GM10847 (cell line): ENCODE measurements around the gene PURB.

ENCODE experiments used
- POLR2A ChIP-seq: IDR thresholded peaks from 2 replicates; pipeline ENCODE4 v1.6.1; 2011; ENCODE audit not compliant: insufficient read length; ENCODE audit errors: extremely low read depth

The PURB gene

GRCh38 chr7:44885394-44886317 is at the start of gene PURB:
PURB (minus strand) TSS chr7:44885530; CDS start chr7:44885348, 182 bp downstream.
- peak; percentile 79 for TF ChIP-seq POLR2A

- TF ChIP-seq POLR2A = no peak
Observed at GRCh38 chr7:44935016-44935415, 49.7 kb upstream of the PURB start.

- no peak for TF ChIP-seq POLR2A
Observed at GRCh38 chr7:44930921-44931320, 45.6 kb upstream of the PURB start.

DNA sequence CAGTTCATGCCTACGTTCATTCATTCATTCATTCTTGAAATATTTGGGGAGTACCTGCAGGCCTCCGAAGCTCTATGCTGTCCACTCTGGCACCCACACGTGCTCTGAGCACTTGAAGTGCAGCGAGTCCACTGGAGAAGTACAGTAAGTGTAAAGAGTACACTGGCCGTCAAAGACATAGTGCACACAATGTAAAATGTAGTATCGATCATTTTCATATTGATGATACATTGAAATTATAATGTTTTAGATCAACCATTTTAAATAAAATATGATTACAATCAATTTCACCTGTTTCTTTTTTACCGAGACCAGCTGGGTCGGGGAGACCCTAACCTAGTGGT is 37.0 kb upstream of the PURB start:
- TF ChIP-seq POLR2A = no peak

DNA sequence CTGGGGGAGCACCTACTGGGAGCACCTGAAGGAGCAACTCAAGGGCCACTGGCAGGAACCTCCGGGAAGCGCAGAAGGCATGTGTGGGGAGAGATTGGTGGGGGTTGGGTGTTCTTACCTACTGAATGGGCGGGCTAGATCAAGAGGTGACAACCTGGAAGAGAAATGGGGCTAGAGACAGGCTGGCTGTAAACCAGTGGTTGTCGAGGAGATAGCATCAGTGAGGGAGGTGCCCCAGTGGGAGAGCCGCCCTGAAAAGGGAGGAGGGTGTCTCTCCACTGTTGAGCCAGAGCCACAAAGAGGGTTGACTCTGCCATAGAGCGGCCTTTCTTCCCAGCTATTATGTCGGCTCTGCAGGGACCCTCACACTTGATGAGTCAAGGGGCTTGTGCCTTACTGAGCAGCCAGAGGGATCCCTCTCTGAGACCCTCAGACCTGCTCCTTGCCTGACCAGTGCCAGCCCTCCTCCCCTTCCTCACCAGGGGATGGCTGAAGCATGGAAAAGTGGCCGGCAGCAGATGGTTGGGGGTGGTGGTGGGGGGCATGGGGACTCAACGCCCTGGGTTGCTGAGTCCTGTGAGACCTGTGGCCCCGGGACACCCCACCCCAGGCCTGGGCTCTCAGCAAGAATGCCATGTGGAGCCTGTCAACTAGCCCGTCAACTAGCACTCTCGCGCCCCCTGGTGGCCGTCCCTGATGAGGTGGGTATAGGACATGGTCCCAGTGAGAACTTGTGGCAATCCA is 36.4 kb upstream of the PURB start:
- no peak for TF ChIP-seq POLR2A

GRCh38 chr7:44920119-44920518 is 34.8 kb upstream of the PURB start:
- no peak for TF ChIP-seq POLR2A

- no peak for TF ChIP-seq POLR2A
Observed at GRCh38 chr7:44918029-44918428, 32.7 kb upstream of the PURB start.

DNA sequence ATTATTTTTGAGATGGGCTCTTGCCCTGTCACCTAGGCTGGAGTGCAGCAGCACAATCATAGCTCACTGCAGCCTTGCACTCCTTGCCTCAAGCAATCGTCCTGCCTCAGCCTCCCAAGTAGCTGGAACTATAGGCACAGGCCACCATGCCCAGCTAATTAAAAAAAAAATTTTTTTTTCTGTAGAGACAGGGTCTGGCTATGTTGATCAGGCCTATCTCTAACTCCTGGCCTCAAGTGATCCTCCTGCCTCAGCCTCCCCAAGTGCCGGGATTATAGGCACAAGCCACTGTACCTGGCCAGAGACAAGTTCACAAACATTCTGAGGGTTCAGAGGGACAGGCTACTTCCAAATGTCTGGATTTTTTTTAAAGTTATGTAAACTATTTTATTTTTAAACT is 32.1 kb upstream of the PURB start:
- no peak for TF ChIP-seq POLR2A

DNA sequence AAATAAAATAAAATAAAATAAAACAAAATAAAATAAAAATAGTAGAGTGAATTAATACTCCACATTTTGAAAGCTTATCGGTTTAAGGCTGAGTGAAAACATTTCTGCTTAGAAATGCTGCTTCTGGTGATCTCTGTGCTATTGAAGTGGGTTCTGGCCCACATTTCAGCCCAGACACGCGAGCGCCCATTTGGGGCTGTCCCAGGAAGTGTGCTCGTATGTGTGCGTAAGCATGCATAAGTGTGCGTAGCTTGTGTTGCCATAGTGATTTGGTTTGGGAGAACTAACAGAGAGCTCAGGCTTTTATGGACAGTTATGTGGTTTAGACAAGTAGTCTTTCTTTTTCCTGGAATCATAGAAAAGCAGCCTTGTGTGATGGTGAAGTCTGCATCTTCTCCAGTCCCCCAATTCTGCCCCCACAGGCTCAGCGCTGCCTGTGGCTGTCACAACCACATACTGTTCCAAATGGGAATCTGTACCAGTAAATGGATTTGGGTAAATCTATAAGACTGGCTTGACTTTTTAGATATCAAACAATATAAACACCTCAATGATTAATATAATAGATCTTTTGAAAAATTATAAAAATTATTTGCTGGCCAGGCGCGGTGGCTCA is 29.8 kb upstream of the PURB start:
- TF ChIP-seq POLR2A = no peak

DNA sequence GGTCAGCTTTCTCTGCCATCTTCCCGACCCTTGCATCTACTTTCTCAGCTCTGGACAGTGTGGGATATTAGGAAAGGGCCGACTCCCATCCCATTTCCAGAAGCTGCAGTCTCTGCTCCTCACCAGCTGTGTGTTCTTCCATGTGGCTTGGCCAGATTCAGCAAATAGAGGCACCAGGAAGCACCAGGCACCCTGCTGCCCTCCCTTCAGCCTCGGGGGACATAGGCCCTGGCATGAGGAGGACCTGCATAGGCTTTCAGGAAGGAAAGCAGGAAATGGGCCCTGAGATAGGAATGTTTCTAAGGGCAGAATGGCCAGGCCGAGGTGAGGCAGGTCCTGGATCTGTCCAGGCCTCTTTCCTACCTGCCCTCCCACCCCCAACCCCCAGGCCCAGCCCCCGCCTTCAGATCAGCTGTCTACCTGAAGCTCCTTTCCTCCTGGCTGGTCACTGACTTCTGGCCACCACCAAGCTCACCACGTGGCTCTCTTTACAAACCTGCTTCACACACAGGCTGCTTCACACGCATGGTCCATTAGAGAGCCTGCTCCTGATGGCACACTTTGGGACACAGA is 27.5 kb upstream of the PURB start:
- no peak for TF ChIP-seq POLR2A

DNA sequence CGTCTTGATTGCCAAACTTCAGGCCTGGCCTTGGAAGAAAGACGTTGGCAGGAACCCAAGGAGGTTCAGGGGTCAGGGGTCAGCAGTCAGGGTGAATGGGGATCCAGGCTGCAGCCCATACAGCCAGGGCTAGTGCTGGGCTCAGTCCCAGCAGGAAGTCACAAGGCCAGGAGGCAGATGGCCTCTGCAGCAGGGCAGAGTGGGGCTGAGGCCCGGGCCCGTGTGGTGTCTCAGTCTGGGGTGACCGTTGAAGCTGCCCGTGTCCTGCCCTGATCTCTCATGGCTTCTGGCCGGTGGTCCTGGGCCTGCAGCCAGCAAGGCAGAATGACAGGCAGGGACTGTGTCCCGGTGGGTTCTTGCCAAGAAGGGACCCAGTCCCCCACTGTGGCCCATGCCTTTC is 26.6 kb upstream of the PURB start:
- TF ChIP-seq POLR2A = no peak

DNA sequence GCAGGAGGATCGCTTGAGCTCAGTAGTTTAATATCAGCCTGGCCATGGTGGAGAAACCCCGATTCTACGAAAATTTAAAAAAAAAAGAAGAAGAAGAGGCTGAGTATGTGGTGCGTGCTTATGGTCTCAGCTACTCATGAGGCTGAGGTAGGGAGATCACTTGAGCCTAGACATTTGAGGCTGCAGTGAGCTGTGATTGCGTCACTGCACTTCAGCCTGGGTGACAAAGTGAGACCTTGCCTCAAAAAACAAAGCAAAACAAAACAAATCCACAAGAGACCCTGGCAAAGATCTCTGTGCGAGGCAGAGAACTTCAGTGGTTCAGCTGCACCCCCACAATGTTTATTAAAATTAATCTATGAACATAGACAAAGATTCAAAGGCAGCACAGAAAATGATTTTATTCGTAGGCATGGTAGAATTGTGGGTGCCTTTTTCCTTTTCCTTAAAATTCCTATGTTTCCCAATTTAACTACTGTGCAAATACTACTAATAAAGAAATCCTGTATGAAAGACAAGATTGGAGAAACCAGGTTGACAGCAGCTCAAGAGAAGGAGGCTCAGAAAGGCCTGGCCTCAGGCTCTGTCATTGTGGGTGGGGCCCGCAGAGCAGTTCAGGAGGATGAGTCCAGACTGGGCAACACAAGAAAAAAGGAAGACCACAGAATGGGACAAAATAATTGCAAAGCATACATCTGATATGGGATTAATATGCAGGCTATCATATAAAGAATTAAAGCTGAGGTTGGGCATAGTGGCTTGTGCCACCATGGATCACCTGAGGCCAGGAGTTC is 24.5 kb upstream of the PURB start:
- TF ChIP-seq POLR2A = no peak

GRCh38 chr7:44906965-44907364 is 21.6 kb upstream of the PURB start:
- TF ChIP-seq POLR2A = no peak

GRCh38 chr7:44905002-44905635 is 19.8 kb upstream of the PURB start:
- no peak for TF ChIP-seq POLR2A
